Liver (tissue), 9 donors: ENCODE results near the gene NNT. TPM values are rescaled to one million over a fixed set of nuclear protein-coding genes. Genes with fewer than 3 reads are reported as not detected.
"Not testable (repeated sequence)": the region's sequence is repeated elsewhere in the genome, so short reads cannot be mapped to it uniquely, and the experiment has no call there.

ENCODE experiments used
- DNase-seq: peaks from one replicate; pipeline ENCODE4 v3.0.0-alpha.2; 2017; ENCODE audit warnings: low spot score
- H3K27ac ChIP-seq, 2 donors: one replicate each; pipeline ENCODE4 v1.7.0; 2013; ENCODE audit warnings: inconsistent platforms in 2 of 2, low read length in 2 of 2, control low read depth in 1 of 2, low read depth in 1 of 2, mild to moderate bottlenecking in 1 of 2
- H3K27me3 ChIP-seq, 4 donors: one replicate each; pipeline versions ENCODE4 v1.6.1 to v1.7.0; 2013; ENCODE audit warnings: low read length in 3 of 4, inconsistent platforms in 1 of 4, mild to moderate bottlenecking in 1 of 4, moderate library complexity in 1 of 4; ENCODE audit not compliant: control insufficient read depth in 4 of 4, insufficient read depth in 4 of 4
- H3K36me3 ChIP-seq, 4 donors: one replicate each; pipeline versions ENCODE4 v1.6.1 to v1.7.0; 2013; ENCODE audit warnings: low read length in 3 of 4, mild to moderate bottlenecking in 3 of 4, low read depth in 1 of 4, moderate library complexity in 1 of 4; ENCODE audit not compliant: control insufficient read depth in 4 of 4, insufficient read depth in 3 of 4
- H3K4me1 ChIP-seq, 4 donors: one replicate each; pipeline versions ENCODE4 v1.6.1 to v1.7.0; 2013; ENCODE audit warnings: low read length in 3 of 4, mild to moderate bottlenecking in 3 of 4, moderate library complexity in 1 of 4; ENCODE audit not compliant: control insufficient read depth in 4 of 4, insufficient read depth in 4 of 4
- H3K4me3 ChIP-seq, 3 donors: one replicate each; pipeline versions ENCODE4 v1.6.1 to v1.7.0; 2013; ENCODE audit warnings: low read length in 3 of 3, control low read depth in 1 of 3, low read depth in 1 of 3, mild to moderate bottlenecking in 1 of 3
- H3K9ac ChIP-seq, 2 donors: one replicate each; pipeline ENCODE4 v1.7.0; 2013; ENCODE audit warnings: low read length in 2 of 2, mild to moderate bottlenecking in 2 of 2, moderate library complexity in 2 of 2, control low read depth in 1 of 2, low read depth in 1 of 2
- H3K9me3 ChIP-seq, 4 donors: one replicate each; pipeline versions ENCODE4 v1.6.1 to v1.7.0; 2013; ENCODE audit warnings: low read length in 3 of 4; ENCODE audit not compliant: control insufficient read depth in 4 of 4
- FOXA2 ChIP-seq: IDR thresholded peaks from 2 replicates; pipeline ENCODE4 v1.6.1; 2016; ENCODE audit warnings: antibody characterized with exemption
- GABPA ChIP-seq, 2 donors: IDR thresholded peaks in 1 of 2; conservative IDR thresholded peaks in 1 of 2; 2 replicates each; pipeline ENCODE4 v1.6.1; 2016; ENCODE audit warnings: antibody characterized with exemption in 2 of 2, mild to moderate bottlenecking in 1 of 2, moderate library complexity in 1 of 2
- HNF4G ChIP-seq: IDR thresholded peaks from 2 replicates; pipeline ENCODE4 v1.6.1; 2016; ENCODE audit warnings: antibody characterized with exemption
- NR2F2 ChIP-seq: IDR thresholded peaks from 2 replicates; pipeline ENCODE4 v1.6.1; 2016; ENCODE audit warnings: antibody characterized with exemption
- RXRA ChIP-seq, 2 donors: IDR thresholded peaks; 2 replicates each; pipeline ENCODE4 v1.6.1; 2017 to 2018; ENCODE audit warnings: antibody characterized with exemption in 2 of 2, mild to moderate bottlenecking in 1 of 2
- SP1 ChIP-seq: IDR thresholded peaks from 2 replicates; pipeline ENCODE4 v1.6.1; 2018; ENCODE audit warnings: antibody characterized with exemption, mild to moderate bottlenecking
- TAF1 ChIP-seq: conservative IDR thresholded peaks from 2 replicates; pipeline ENCODE4 v1.6.1; 2016; ENCODE audit warnings: antibody characterized with exemption, mild to moderate bottlenecking
- YY1 ChIP-seq: IDR thresholded peaks from 2 replicates; pipeline ENCODE4 v1.6.1; 2016; ENCODE audit warnings: antibody characterized with exemption, mild to moderate bottlenecking
- WGBS: extraction: QIAGEN DNeasy Blood & Tissue Kit; methylation state at CpG from one replicate; pipeline ENCODE4 v1.1.7; 2013; 5-methylcytosine and 5-hydroxymethylcytosine counted together
- polyA plus RNA-seq, 2 donors: library from polyadenylated mRNA; stranded (reverse) in 1 of 2; unstranded in 1 of 2; fragments of 200-250 nt in 1 of 2; fragments of >200 nt in 1 of 2; fragmentation: Nextera tagmentation in 1 of 2; extraction: Ambion mirVana in 1 of 2; gene quantifications; one replicate each; pipeline versions ENCODE4 v1.2.1 to v1.2.3, GENCODE V29; 2013 to 2015
- total RNA-seq, 2 donors: library from RNA; depleted of rRNA; stranded (reverse); fragments of >200 nt; gene quantifications; one replicate each; pipeline ENCODE4 v1.2.3, GENCODE V29; 2014
- TF ChIP-seq, protein P1 (sequence below): fragments of 150-350 bp; IDR thresholded peaks from 2 replicates; pipeline ENCODE4 v1.5.1; 2017; ENCODE audit warnings: improper control_type of control experiment, low read depth, low read length; ENCODE audit not compliant: missing input control
- donor health status: healthy.
- donor health status: healthy.
- donor health status: healthy.
- donor health status: healthy.
- donor health status: healthy.

The NNT gene
- total and polyA plus RNA-seq, 4 donors = 45.4 to 154 (median 89.2) TPM

DNA sequence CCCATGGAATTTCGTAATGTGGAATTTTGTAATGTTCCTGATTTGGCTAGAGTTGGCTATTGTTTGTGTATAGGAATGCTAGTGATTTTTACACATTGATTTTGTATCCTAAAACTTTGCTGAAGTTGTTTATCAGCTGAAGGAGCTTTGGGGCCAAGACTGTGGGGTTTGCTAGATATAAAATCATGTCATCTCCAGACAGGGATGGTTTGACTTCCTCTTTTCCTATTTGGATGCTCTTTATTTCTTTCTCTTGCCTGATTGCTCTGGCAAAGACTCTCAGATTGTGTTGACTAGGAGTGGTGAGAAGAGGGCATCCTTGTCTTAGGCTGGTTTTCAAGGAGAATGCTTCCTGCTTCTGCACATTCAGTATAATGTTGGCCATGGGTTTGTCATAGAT, 91.0 kb downstream of the NNT start:
- Histone ChIP-seq H3K9me3 (no peaks in the 10 kb centered on the region), H3K9ac (no peak overlapping the region), H3K27me3 (no peaks in the 10 kb centered on the region), H3K27ac (no peak overlapping the region), H3K4me1 (peaks cover 4 to 35% (median 10%) of the 10 kb centered on the region in 4 donors), H3K36me3 (peaks cover 0 to 7% (median 2%) of the 10 kb centered on the region in 4 donors), H3K4me3 (no peak overlapping the region)
- 87% methylated on average over 1 of the region's 1 CpG for WGBS
- DNase-seq = no peak
- TF ChIP-seq YY1 (no peak), HNF4G (no peak), FOXA2 (no peak)

DNA sequence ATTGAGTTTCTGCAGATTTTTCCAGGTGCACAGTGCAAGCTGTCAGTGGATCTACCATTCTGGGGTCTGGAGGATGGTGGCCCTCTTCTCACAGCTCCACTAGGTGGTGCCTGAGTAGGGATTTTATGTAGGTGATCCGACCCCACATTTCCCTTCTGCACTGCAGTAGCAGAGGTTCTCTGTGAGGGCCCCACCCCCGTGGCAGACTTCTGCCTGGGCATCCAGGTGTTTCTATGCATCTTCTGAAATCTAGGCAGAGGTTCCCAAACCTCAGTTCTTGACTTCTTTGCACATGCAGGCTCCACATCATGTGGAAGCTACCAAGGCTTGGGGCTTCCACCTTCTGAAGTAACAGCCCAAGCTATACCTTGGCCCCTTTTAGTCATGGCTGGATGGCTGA, 93.5 kb downstream of the NNT start:
- H3K4me1 ChIP-seq = peaks cover 6 to 52% (median 11%) of the 10 kb centered on the region in 4 donors
- H3K27me3 ChIP-seq, H3K9ac ChIP-seq, H3K9me3 ChIP-seq, H3K4me3 ChIP-seq, H3K27ac ChIP-seq, DNase-seq, H3K36me3 ChIP-seq: not testable (repeated sequence)
- 98% methylated on average over 2 of the region's 2 CpGs for WGBS

DNA sequence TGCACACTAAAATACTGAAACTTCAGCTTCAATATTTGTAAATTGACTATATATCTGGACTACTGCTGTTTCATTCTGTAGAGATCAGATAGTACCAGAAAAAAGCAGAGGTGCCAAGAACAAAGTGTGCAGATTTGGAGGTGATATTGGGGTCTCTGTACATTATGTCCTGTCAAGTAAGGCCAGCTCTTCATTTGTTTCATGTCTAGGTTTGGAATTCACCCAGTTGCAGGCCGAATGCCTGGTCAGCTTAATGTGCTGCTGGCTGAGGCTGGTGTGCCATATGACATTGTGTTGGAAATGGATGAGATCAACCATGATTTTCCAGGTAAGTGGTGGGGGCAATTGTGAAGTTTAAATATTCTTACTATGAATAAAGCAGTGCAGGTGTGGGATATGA, 96.9 kb downstream of the NNT start:
- Histone ChIP-seq H3K4me3 (no peak overlapping the region), H3K9me3 (no peaks in the 10 kb centered on the region), H3K4me1 (peaks cover 0 to 31% (median 7%) of the 10 kb centered on the region in 4 donors), H3K27ac (no peak overlapping the region), H3K9ac (no peak overlapping the region), H3K27me3 (no peaks in the 10 kb centered on the region), H3K36me3 (peaks cover 0 to 22% (median 10%) of the 10 kb centered on the region in 4 donors)
- DNase-seq = no peak
- WGBS = 40% methylated on average over 1 of the region's 1 CpG
- TF ChIP-seq SP1 (peak; percentile 54), TAF1 (no peak)

DNA sequence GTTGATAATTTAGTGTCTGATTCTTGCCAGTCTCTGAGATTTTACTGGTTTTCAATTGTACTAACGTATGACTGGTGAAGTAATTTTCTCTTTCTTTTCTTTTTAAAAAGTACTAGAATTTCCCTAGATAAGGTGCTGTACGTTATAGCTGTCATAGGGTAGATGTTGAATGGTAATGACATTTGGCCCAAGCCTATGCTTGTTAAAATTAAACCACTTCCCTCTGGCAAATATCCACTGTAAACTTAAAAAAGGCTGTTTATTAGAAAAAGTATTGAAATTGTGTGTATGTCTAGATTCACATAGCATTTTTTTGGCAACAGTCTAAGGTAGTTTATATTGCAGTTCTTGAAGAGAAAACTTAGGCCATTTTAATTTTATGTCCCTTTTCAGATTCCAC, 97.6 kb downstream of the NNT start:
- H3K4me3 ChIP-seq = no peak overlapping the region
- H3K4me1 ChIP-seq = peaks cover 0 to 24% (median 4%) of the 10 kb centered on the region in 4 donors
- no peak overlapping the region for H3K9ac ChIP-seq
- H3K36me3 ChIP-seq = peaks cover 0 to 21% (median 10%) of the 10 kb centered on the region in 4 donors
- DNase-seq = no peak
- no peaks in the 10 kb centered on the region for H3K9me3 ChIP-seq
- TF ChIP-seq, protein P1, sequence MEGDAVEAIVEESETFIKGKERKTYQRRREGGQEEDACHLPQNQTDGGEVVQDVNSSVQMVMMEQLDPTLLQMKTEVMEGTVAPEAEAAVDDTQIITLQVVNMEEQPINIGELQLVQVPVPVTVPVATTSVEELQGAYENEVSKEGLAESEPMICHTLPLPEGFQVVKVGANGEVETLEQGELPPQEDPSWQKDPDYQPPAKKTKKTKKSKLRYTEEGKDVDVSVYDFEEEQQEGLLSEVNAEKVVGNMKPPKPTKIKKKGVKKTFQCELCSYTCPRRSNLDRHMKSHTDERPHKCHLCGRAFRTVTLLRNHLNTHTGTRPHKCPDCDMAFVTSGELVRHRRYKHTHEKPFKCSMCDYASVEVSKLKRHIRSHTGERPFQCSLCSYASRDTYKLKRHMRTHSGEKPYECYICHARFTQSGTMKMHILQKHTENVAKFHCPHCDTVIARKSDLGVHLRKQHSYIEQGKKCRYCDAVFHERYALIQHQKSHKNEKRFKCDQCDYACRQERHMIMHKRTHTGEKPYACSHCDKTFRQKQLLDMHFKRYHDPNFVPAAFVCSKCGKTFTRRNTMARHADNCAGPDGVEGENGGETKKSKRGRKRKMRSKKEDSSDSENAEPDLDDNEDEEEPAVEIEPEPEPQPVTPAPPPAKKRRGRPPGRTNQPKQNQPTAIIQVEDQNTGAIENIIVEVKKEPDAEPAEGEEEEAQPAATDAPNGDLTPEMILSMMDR = no peak
- TF ChIP-seq YY1 (no peak), GABPA (IDR thresholded peaks at IDR 0.05 in 1 of 2, conservative IDR thresholded peaks at IDR 0.05 in 1 of 2) (no peak), RXRA (IDR thresholded peaks at IDR 0.05) (no peak), NR2F2 (no peak)
- no peaks in the 10 kb centered on the region for H3K27me3 ChIP-seq
- no peak overlapping the region for H3K27ac ChIP-seq
- 61% methylated on average over 2 of the region's 2 CpGs for WGBS
